Stomach (tissue), 4 donors: ENCODE measurements around the gene PLEKHO1.

ENCODE experiments used
- POLR2AphosphoS5 ChIP-seq, 3 donors: sonication (generic); formaldehyde crosslinking; IDR thresholded peaks; one replicate each; pipeline ENCODE4 v1.6.1; 2016; ENCODE audit warnings: antibody characterized with exemption in 3 of 3
- TF ChIP-seq, protein P1 (sequence below), 7 experiments: fragments of 450-650 bp in 4 of 7; fragments of 200-600 bp in 3 of 7; sonication (generic) in 3 of 7; IDR thresholded peaks; one replicate each; pipeline ENCODE4 v1.5.1; 2016 to 2019; ENCODE audit warnings: antibody characterized with exemption in 7 of 7, control low read depth in 2 of 7, mild to moderate bottlenecking in 1 of 7

DNA sequence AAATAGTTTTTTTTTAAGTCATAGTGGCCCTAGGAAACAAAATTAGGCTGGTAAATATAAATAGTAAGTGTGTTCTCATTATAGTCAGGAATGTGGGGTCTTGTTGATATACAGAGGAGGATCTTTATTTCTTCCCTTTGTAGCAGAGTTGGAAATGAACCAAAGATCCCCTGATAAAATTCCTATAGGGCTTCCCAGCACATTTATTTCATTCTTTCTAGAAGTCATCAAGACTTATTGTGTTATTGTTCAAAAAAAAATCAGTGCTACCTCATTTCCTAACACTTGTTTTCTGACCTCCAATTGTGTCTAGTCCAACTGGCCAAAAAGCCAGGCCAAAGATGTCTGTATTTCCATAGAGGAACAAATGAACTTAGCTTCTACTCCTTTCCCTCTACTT is 7.6 kb upstream of the PLEKHO1 start:
- no peak for TF ChIP-seq POLR2AphosphoS5 (IDR thresholded peaks at IDR 0.05)
- TF ChIP-seq, protein P1, sequence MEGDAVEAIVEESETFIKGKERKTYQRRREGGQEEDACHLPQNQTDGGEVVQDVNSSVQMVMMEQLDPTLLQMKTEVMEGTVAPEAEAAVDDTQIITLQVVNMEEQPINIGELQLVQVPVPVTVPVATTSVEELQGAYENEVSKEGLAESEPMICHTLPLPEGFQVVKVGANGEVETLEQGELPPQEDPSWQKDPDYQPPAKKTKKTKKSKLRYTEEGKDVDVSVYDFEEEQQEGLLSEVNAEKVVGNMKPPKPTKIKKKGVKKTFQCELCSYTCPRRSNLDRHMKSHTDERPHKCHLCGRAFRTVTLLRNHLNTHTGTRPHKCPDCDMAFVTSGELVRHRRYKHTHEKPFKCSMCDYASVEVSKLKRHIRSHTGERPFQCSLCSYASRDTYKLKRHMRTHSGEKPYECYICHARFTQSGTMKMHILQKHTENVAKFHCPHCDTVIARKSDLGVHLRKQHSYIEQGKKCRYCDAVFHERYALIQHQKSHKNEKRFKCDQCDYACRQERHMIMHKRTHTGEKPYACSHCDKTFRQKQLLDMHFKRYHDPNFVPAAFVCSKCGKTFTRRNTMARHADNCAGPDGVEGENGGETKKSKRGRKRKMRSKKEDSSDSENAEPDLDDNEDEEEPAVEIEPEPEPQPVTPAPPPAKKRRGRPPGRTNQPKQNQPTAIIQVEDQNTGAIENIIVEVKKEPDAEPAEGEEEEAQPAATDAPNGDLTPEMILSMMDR (IDR thresholded peaks at IDR 0.05) = no peak
